ENCODE measurements around the gene HCST.
A peak's percentile ranks its signal among the peaks of the same experiment; 100 is the strongest.
"Not testable (repeated sequence)": the region's sequence is repeated elsewhere in the genome, so short reads cannot be mapped to it uniquely, and the experiment has no call there.

HCST gene

GRCh38 chr19:35908973-35909683 lies 6.8 kb downstream of the HCST start:
- Mint-ChIP-seq H3K4me1 (peaks cover 56% of the 10 kb centered on the region), H3K9me3 (no peaks in the 10 kb centered on the region), H3K4me3 (peak overlapping the region; percentile 7), H3K36me3 (peaks cover 9% of the 10 kb centered on the region), H3K27ac (peak overlapping the region; percentile 89)
- ATAC-seq (no peak), DNase-seq (ENCODE audit: low spot score in 2 of 2) (no peak)

DNA sequence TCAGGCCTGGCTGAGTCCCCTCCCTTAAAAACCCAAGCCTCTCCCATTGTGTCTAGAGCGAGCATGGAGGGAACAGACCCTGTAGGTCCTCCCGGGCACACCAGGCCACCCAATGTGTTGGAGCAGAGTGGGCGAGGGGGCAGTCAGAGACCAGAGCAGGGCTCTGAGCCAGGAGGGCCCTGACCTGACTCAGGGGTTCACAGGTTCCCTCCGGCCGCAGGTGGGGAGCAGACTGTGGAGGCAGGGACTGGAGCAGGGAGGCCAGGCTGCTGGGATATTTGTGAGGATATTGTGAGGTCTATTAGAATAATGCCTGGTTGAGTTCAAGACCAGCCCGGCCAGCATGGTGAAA lies 7.3 kb downstream of the HCST start:
- peak overlapping the region; percentile 89 for H3K27ac Mint-ChIP-seq
- ATAC-seq = no peak
- H3K36me3 Mint-ChIP-seq = peaks cover 4% of the 10 kb centered on the region
- H3K4me1 Mint-ChIP-seq = peaks cover 53% of the 10 kb centered on the region
- H3K9me3 Mint-ChIP-seq = no peaks in the 10 kb centered on the region
- no peak for DNase-seq (ENCODE audit: low spot score in 2 of 2)
- peak overlapping the region; percentile 7 for H3K4me3 Mint-ChIP-seq

DNA sequence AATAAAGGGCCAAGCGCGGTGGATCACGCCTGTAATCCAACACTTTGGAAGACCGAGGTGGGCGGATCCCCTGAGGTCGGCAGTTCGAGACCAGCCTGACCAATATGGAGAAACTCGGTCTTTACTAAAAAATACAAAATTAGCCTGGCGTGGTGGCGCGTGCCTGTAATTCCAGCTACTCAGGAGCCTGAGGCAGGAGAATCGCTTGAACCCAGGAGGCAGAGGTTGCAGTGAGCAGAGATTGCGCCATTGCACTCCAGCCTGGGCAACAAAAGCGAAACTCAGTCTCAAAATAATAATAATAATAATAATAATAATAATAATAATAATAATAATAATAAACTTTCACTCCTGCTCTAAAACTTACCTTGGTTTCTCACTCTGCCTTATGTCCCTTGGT lies 8.0 kb downstream of the HCST start:
- H3K4me3 Mint-ChIP-seq; H3K27ac Mint-ChIP-seq; H3K36me3 Mint-ChIP-seq; ATAC-seq; DNase-seq (ENCODE audit: low spot score in 2 of 2); H3K9me3 Mint-ChIP-seq: not testable (repeated sequence)
- peaks cover 51% of the 10 kb centered on the region for H3K4me1 Mint-ChIP-seq

- DNase-seq (ENCODE audit: low spot score in 2 of 2) (no peak), ATAC-seq (no peak)
- Mint-ChIP-seq H3K36me3 (no peaks in the 10 kb centered on the region), H3K9me3 (no peaks in the 10 kb centered on the region), H3K4me3 (no peak overlapping the region), H3K4me1 (peaks cover 50% of the 10 kb centered on the region), H3K27ac (no peak overlapping the region)
These were observed 8.8 kb downstream of the HCST start for GRCh38 chr19:35911173-35911572.

- Mint-ChIP-seq H3K27ac (peak overlapping the region; percentile 52), H3K4me1 (peaks cover 44% of the 10 kb centered on the region)
- ATAC-seq = peak; percentile 43
These were observed 9.5 kb downstream of the HCST start for GRCh38 chr19:35911790-35912189.

DNA sequence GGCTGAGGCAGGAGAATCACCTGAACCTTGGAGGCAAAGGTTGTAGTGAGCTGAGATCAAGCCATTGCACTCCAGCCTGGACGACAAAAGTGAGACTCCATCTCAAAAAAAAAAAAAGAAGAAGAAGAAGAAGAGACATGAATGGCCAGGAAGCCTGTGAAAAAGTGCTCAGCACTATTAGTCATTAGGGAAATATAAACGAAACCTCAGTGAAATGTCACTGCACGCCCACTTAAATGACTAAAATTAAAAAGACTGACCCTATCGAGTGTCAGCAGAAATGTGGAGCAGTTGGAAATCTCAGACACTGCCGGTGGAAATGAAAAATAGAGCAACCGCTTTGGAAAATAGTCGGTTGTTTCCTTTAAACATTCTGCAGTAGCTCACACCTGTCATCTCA lies 11.3 kb downstream of the HCST start:
- Mint-ChIP-seq H3K4me1 (peaks cover 34% of the 10 kb centered on the region), H3K27ac (peak overlapping the region; percentile 43), H3K4me3 (peak overlapping the region; percentile 34), H3K36me3 (no peaks in the 10 kb centered on the region), H3K9me3 (no peaks in the 10 kb centered on the region)
- DNase-seq (ENCODE audit: low spot score in 2 of 2) (no peak), ATAC-seq (peak; percentile 70)

More at GRCh38 chr19:35911790-35912189, 9.5 kb downstream of the HCST start:
- DNase-seq (ENCODE audit: low spot score in 2 of 2) = no peak
- Mint-ChIP-seq H3K9me3 (no peaks in the 10 kb centered on the region), H3K36me3 (no peaks in the 10 kb centered on the region), H3K4me3 (no peak overlapping the region)

DNA sequence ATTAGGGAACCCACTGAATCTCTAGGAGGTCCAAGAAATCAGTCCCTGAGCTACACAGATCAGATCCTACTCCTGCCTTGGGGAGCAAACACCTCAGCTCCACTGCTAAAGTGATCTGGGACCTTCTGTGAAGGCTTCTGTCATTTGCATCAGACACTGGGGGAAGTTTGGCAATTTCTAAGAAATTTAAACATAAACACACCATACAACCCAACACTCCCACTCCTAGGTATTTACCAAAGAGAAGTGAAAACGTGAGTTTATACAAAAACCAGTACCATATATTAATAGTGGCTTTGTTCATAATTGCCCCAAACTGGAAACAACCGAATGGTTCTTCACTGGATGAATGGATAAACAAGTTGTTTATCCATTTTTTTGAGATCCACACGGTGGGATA lies 13.1 kb downstream of the HCST start:
- Mint-ChIP-seq H3K9me3 (no peaks in the 10 kb centered on the region), H3K27ac (peak overlapping the region; percentile 26), H3K36me3 (no peaks in the 10 kb centered on the region), H3K4me1 (peaks cover 23% of the 10 kb centered on the region), H3K4me3 (no peak overlapping the region)
- ATAC-seq (peak; percentile 39), DNase-seq (ENCODE audit: low spot score in 2 of 2) (no peak)

DNA sequence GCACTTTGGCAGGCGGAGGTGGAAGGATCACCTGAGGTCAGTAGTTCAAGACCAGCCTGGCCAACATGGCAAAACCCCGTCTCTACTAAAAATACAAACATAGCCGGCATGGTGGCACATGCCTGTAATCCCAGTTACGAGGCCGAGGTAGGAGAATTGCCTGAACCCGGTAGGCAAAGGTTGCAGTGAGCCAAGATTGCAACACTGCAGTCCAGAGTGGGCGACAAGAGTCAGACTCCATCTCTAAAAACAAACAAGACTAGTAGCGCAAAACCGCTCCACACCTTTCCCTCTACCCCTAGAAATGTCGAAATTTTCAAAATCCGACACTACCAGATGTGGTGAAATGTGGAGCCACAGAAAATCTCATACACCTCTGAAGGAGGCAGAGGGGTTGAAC lies 17.0 kb downstream of the HCST start:
- Mint-ChIP-seq H3K4me3 (no peak overlapping the region), H3K9me3 (no peaks in the 10 kb centered on the region), H3K4me1 (peaks cover 7% of the 10 kb centered on the region), H3K36me3 (no peaks in the 10 kb centered on the region), H3K27ac (no peak overlapping the region)
- no peak for DNase-seq (ENCODE audit: low spot score in 2 of 2)
- ATAC-seq = no peak

DNA sequence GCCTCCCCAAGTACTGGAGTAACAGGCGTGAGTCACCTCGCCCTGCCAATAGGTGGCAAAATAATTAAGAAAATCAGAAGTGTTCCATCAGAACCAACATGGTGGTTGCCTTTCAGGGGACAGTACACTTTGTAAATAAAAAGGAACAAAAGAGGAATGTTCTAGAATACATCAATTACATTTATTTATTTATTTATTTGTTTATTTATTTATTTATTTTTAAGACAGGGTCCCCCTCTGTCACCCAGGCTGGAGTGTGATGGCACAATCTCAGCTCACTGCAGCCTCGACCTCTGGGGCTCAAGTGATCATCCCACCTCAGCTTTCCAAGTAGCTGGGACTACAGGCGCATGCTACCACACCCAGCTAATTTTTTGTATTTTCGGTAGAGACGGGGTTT lies 18.7 kb downstream of the HCST start:
- Mint-ChIP-seq H3K36me3 (no peaks in the 10 kb centered on the region), H3K4me1 (no peaks in the 10 kb centered on the region), H3K4me3 (no peak overlapping the region), H3K9me3 (peaks cover 8% of the 10 kb centered on the region), H3K27ac (no peak overlapping the region)
- no peak for DNase-seq (ENCODE audit: low spot score in 2 of 2)
- no peak for ATAC-seq

DNA sequence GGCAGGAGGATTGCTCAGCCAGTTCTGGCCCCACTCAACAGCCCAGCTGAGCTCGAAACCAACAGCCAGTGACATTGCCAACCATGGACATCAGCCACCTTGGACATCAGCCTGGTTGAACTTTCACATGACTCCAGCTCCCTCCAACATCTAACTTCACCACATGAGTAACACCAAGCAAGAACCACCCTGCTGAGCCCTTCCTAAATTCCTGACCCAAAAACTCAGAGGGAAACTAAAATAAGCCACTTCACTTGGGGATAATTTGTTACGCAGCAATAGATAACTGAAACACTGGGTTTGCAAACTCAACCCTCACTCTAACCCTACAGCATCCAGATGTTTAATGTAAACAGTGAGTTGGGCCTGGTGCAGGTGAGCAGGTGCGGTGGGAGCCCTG lies 23.2 kb downstream of the HCST start:
- H3K4me1 Mint-ChIP-seq = peaks cover 22% of the 10 kb centered on the region
- H3K9me3 Mint-ChIP-seq = peaks cover 11% of the 10 kb centered on the region
- DNase-seq (ENCODE audit: low spot score in 2 of 2) (no peak), ATAC-seq (no peak)
- peak overlapping the region; percentile 61 for H3K27ac Mint-ChIP-seq
- H3K4me3 Mint-ChIP-seq = no peak overlapping the region
- H3K36me3 Mint-ChIP-seq = no peaks in the 10 kb centered on the region

GRCh38 chr19:35928507-35928906 lies 26.2 kb downstream of the HCST start:
- H3K4me1 Mint-ChIP-seq = peaks cover 36% of the 10 kb centered on the region
- H3K36me3 Mint-ChIP-seq = no peaks in the 10 kb centered on the region
- DNase-seq (ENCODE audit: low spot score in 2 of 2) = no peak
- H3K9me3 Mint-ChIP-seq = peaks cover 11% of the 10 kb centered on the region
- ATAC-seq = no peak
- no peak overlapping the region for H3K4me3 Mint-ChIP-seq
- no peak overlapping the region for H3K27ac Mint-ChIP-seq

- peak overlapping the region; percentile 61 for H3K4me3 Mint-ChIP-seq
- H3K27ac Mint-ChIP-seq = peak overlapping the region; percentile 92
- peak; percentile 4 for ATAC-seq
- peaks cover 36% of the 10 kb centered on the region for H3K4me1 Mint-ChIP-seq
- no peak for DNase-seq (ENCODE audit: low spot score in 2 of 2)
- H3K36me3 Mint-ChIP-seq = no peaks in the 10 kb centered on the region
- H3K9me3 Mint-ChIP-seq = peaks cover 11% of the 10 kb centered on the region
These were observed 27.5 kb downstream of the HCST start for GRCh38 chr19:35929876-35930275.

DNA sequence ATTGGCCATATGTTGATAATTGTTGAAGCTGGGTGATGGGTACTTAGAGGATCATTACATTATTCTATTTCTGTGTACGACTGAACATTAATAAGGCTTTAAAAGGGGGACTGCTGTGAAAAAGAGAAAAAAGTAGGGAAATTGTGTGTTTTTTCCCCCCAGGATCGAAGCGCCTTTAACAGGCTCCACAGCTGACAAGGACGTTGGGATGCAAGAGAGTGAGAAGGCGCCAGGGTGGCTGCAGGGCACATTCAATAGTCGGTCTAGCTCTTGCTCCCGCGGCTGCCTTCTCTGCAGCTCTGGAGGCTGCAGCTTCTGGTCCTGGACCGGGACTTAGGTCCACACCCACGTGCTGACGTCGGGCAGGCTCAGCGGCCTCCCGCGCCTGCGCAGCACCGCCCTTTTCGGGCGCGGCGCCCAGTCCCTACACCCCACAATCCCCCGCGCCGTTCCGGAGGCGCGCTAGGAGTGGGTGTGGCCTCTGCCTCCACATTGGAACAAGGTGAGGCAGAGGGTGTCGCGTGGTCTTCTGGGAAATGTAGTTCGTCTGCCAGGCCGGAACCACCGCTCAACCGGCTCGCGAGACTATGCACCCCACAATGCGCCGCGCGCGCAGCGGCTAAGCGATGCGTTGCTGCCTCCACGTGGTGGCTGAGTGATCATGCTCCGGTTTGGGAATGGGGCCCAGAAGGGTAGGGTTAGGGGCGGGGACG lies 29.0 kb downstream of the HCST start:
- peak overlapping the region; percentile 1 for H3K27ac Mint-ChIP-seq
- peak; percentile 98 for ATAC-seq
- DNase-seq (ENCODE audit: low spot score in 2 of 2) = peak; percentile 97 to 99
- H3K4me3 Mint-ChIP-seq = peak overlapping the region; percentile 58
- H3K4me1 Mint-ChIP-seq = peaks cover 47% of the 10 kb centered on the region
- H3K9me3 Mint-ChIP-seq = no peaks in the 10 kb centered on the region
- no peaks in the 10 kb centered on the region for H3K36me3 Mint-ChIP-seq

DNA sequence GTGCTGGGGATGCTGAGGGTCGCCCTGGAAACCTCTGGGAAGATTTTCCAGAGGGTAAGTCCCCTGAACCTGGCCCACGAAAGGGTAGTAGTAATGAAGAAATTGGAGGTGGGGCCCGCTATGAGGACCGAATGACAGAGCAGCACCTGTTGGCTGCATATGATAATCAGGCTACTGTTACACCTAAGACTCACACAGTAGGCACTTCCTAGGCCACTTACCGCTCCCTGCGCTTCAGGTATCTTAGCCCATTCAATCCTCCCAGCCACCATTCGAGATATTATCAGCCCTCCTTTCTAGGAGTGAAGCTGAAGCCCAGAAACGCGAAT lies 29.5 kb downstream of the HCST start:
- Mint-ChIP-seq H3K27ac (no peak overlapping the region), H3K4me1 (peaks cover 43% of the 10 kb centered on the region), H3K4me3 (peak overlapping the region; percentile 58), H3K36me3 (no peaks in the 10 kb centered on the region), H3K9me3 (no peaks in the 10 kb centered on the region)
- ATAC-seq (peak; percentile 2), DNase-seq (ENCODE audit: low spot score in 2 of 2) (no peak)

DNA sequence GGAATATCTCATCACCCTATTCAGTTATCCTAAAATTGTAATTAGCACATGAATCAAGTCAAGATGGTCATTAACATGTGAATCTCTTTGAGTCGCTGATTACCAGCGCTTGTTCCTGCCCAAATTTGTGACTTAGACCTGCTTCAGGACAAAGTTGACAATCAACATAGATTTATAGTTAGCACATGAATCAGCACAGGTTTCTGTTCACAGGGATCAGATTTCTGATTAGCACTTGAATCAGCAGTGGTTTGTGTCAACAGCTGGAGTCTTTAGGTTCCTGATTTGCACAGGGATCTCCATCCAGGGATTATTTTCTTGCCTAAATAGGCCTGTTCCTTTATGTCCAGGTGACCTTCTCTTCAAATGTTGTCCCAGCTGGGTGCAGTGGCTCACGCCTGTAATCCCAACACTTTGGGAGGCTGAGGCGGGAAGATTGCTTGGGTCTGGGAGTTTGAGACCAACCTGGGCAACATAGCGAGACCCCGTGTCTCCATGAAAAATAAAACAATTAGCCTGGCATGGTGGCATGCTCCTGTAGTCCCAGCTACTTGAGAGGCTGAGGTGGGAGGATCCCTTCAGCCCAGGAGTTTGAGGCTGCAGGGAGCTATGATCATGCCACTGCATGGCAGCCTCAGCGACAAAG lies 30.1 kb downstream of the HCST start:
- Mint-ChIP-seq H3K27ac (no peak overlapping the region), H3K4me3 (no peak overlapping the region), H3K4me1 (peaks cover 42% of the 10 kb centered on the region), H3K36me3 (no peaks in the 10 kb centered on the region), H3K9me3 (no peaks in the 10 kb centered on the region)
- no peak for DNase-seq (ENCODE audit: low spot score in 2 of 2)
- ATAC-seq = no peak

All from stimulated activated effector memory CD8-positive, alpha-beta T cell treated with anti-CD3 and anti-CD28 coated beads, Interleukin-12 subunit alpha, Interleukin-12 subunit beta, amount 100 ng/mL, for 72 hours (primary cell).